ENCODE measurements around the gene ZNF660. TPM values are rescaled to one million over a fixed set of nuclear protein-coding genes. Genes with fewer than 3 reads are reported as not detected.

The ZNF660 gene
- total RNA-seq (2022; extraction: Qiagen RNA extraction), result not detected in 5 replicates

GRCh38 chr3:44584646-44585501 is at the start of gene ZNF660:
TSS of gene ZNF660 (plus strand) at chr3:44584964. CDS start at chr3:44594194, 9,230 bp downstream.

DNA sequence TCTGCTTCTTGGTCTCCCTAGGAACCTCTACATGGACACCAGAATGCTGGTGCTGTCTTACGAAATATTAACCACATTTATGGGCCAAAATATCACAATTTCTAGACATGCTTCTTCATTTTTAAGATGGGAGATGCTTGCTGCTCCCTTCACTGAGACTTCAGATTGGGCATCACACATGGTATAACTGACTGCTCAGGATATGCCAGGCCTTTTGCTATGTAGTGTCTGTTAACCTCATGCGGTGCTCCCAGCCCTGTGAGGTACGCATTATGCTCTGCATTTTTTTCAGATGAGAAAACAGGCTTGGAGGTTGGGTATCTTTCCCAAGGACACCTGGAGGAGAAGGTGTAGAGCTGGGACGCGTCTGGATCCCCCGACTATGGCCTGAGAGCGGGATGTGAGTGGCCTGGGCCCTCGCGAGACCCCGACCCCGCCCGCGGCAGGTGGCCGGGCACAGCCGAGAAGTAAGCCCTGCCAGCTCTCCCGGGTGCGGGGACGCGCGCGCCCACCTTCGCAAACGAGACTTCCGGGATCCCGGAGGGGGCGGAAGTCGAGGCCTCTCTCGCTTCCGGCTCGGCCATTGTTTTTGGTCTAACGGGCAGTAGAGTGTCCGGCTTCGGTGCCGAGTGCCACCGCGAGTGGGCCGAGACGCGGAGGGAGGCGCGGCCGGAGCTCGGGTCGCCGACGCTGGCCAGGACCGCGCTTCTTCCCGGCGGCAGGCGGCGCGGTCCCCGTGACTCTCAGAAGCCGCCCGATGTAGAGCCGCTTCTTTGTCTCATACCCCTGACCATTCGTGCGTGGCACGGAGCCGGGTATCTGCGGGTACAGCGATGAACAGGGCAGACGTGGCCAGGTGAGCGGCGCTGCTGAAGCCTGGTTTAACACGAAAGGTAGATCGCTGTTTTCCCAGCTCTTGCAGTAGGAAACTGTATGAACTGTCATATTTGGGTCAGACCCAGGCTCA is 29.9 kb upstream of the ZNF660 start, which contains the start of gene ZKSCAN7:
ZKSCAN7 (plus strand) TSS at position 568 of the 967 bp plus-strand sequence. CDS start 1,855 bp downstream, outside the sequence.

DNA sequence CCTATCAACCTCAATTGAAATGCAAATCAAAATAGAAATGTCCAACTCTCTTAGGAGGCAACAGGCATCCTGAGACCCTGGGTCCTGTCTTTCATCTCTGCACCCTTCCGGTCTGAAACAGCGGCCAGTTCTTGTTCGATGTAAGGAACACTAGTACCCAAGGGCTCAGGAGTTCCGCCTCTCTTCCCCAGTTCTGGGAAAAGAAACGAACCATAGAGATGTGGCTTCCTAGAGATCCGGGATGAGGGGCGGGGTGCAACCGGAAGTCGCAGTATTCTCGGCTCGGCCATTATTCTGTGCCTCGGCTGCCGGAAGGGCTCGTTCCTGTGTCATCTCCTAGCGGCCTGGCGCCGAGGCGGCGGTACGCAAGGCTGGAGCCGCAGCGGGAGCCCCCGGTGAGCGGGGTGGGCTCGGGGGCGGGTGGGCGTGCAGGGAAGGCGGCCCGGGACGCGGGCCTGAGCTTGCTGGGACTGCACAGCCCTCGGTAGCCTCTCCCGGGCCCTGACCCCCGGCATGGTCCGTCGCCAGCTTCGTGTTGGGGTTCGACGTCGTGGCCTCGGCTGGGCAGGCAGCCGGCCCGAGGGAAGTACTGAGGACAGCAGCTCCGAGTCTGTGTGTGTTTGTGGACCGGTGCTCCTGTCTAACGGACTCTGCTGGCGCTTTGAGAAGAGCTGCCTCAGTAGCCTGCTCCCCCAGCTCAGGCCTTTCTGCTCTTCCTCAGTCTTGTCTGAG is 40.2 kb downstream of the ZNF660 start, which contains the start of gene ZNF197:
ZNF197 (plus strand) TSS at position 288 of the 732 bp plus-strand sequence. CDS start 4,119 bp downstream, outside the sequence.

DNA sequence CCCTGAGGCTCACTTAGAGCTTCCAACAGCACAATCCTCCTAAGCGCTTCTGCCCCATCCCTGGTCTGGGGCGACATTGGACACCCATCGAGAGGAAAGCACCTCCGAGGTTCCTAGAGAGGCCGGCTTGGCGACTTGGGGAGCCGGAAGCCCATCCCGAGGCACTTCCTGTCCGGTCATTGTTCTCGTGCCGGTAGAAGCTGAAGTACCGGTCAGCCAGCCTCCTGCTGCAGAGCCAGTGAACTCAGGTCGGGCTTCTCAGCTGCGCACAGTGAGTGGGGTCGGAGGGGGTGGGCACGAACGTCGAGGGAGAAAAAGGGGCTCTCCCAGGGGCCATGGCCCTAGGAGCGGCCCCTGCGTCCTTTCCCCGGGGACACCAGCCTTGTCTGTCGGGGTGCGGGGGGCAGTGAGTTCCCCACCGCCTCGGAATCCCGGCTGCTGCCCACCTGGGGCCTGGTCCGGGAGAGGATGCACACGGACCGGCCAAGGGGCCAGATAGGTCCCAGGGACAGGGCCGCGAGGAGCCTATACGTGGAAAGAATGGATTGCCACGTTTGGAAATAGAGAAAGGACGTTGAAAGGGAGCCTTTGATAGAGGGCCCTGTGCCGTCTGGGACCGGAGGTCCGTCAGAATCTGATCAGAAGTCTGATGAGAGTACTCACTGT is 63.9 kb downstream of the ZNF660 start, which contains the start of gene ZNF35:
ZNF35 (plus strand) TSS at position 169 of the 666 bp plus-strand sequence. CDS start 2,336 bp downstream, outside the sequence.

Other genes starting within 250 kb of the ZNF660 start
- 6.8 to 8.5 TPM (median 7.6 TPM) in 5 replicates for gene TCAIM, start 246.2 kb upstream of the ZNF660 start, total RNA-seq (2022; extraction: Qiagen RNA extraction)
- gene ZNF445, start 107.3 kb upstream of the ZNF660 start, total RNA-seq (2022; extraction: Qiagen RNA extraction), result 2.3 to 2.7 TPM (median 2.6 TPM) in 5 replicates
- not detected in 5 replicates for gene ZKSCAN7, start 29.8 kb upstream of the ZNF660 start, total RNA-seq (2022; extraction: Qiagen RNA extraction)
- 1.4 to 2.1 TPM (median 1.6 TPM) in 5 replicates for gene ZNF197, start 40.1 kb downstream of the ZNF660 start, total RNA-seq (2022; extraction: Qiagen RNA extraction)
- 5.0 to 7.1 TPM (median 5.3 TPM) in 5 replicates for gene ZNF35, start 63.8 kb downstream of the ZNF660 start, total RNA-seq (2022; extraction: Qiagen RNA extraction)
- gene ZNF502, start 127.7 kb downstream of the ZNF660 start, total RNA-seq (2022; extraction: Qiagen RNA extraction), result 1.6 to 2.3 TPM (median 1.6 TPM) in 5 replicates
- not detected in 5 replicates for gene ZNF501, start 144.7 kb downstream of the ZNF660 start, total RNA-seq (2022; extraction: Qiagen RNA extraction)
- gene KIAA1143, start 176.7 kb downstream of the ZNF660 start, total RNA-seq (2022; extraction: Qiagen RNA extraction), result 9.7 to 16.8 TPM (median 13.9 TPM) in 5 replicates
- gene KIF15, start 176.8 kb downstream of the ZNF660 start, total RNA-seq (2022; extraction: Qiagen RNA extraction), result 7.5 to 10.8 TPM (median 8.1 TPM) in 5 replicates

Measured in A549 treated with Mapracorat at 1 μM for 4 hours (cell line).